H1 (cell line): ENCODE data around the gene EPHB6. TPM values are rescaled to one million over a fixed set of nuclear protein-coding genes. Genes with fewer than 3 reads are reported as not detected.

ENCODE experiments used
- CTCF ChIA-PET: fragments of 300-600 bp; sonication (Branson Sonifier 250); formaldehyde crosslinking; loops from one replicate; lab custom pipeline; 2021; ENCODE audit not compliant: partially characterized antibody; lab: Charles Lee
- POLR2A ChIA-PET: fragments of 300-600 bp; sonication (Branson Sonifier 250); formaldehyde crosslinking; loops from one replicate; lab custom pipeline; 2021; ENCODE audit warnings: inconsistent platforms; ENCODE audit not compliant: partially characterized antibody; lab: Charles Lee
- DNase-seq, 2 experiments: peaks; one replicate each; pipeline versions ENCODE4 v3.0.0 to v3.0.0-alpha.2; 2010 to 2022; ENCODE audit warnings: low spot score in 2 of 2, low read depth in 1 of 2, mixed read lengths in 1 of 2
- FAIRE-seq: peaks from 2 replicates; lab custom pipeline; 2011; peaks lifted over from hg19 to GRCh38; lab: Jason Lieb, UNC
- H2AFZ ChIP-seq: 2 replicates; pipeline ENCODE4 v1.8.1; 2012; ENCODE audit warnings: low read length, inconsistent platforms
- H2AK5ac ChIP-seq: 2 replicates; pipeline ENCODE4 v1.6.1; 2013; ENCODE audit warnings: low read depth, low read length
- H2BK120ac ChIP-seq: replicated peaks from 2 replicates; pipeline ENCODE3; 2013; ENCODE audit warnings: low read depth, low read length, inconsistent platforms
- H2BK12ac ChIP-seq: 2 replicates; pipeline ENCODE4 v1.6.1; 2013; ENCODE audit warnings: low read depth, low read length
- H2BK15ac ChIP-seq: 2 replicates; pipeline ENCODE4 v1.6.1; 2013; ENCODE audit warnings: low read length
- H2BK20ac ChIP-seq: 2 replicates; pipeline ENCODE4 v1.6.1; 2013; ENCODE audit warnings: low read length
- H2BK5ac ChIP-seq: 2 replicates; pipeline ENCODE4 v1.6.1; 2013; ENCODE audit warnings: low read depth, low read length
- H3K14ac ChIP-seq: 2 replicates; pipeline ENCODE4 v1.6.1; 2013; ENCODE audit warnings: inconsistent platforms; ENCODE audit not compliant: insufficient read length
- H3K18ac ChIP-seq: 2 replicates; pipeline ENCODE4 v1.6.1; 2013; ENCODE audit warnings: low read length; ENCODE audit errors: extremely low read depth
- H3K23ac ChIP-seq: 2 replicates; pipeline ENCODE4 v1.6.1; 2013; ENCODE audit warnings: inconsistent platforms; ENCODE audit not compliant: insufficient read length
- H3K23me2 ChIP-seq: 2 replicates; pipeline ENCODE4 v1.6.1; 2013; ENCODE audit warnings: low read depth, low read length
- H3K27ac ChIP-seq: 2 replicates; pipeline ENCODE4 v1.6.1; 2011; ENCODE audit warnings: low read depth, low read length, inconsistent platforms
- H3K27me3 ChIP-seq, 4 experiments: replicated peaks in 1 of 4; 1 replicate in 1 of 4; 2 replicates in 3 of 4; pipeline versions ENCODE4 v1.6.1 to v1.8.1; 2011 to 2013; ENCODE audit warnings: low read length in 3 of 4, mild to moderate bottlenecking in 3 of 4, inconsistent platforms in 2 of 4, mixed read lengths in 2 of 4, moderate library complexity in 1 of 4; ENCODE audit not compliant: control insufficient read depth in 3 of 4, insufficient read depth in 3 of 4; ENCODE audit errors: extremely low read depth in 1 of 4
- H3K36me3 ChIP-seq, 4 experiments: 2 replicates each; pipeline versions ENCODE4 v1.6.1 to v1.8.1; 2011 to 2013; ENCODE audit warnings: mild to moderate bottlenecking in 4 of 4, low read length in 3 of 4, moderate library complexity in 2 of 4, control low read depth in 1 of 4, inconsistent platforms in 1 of 4; ENCODE audit not compliant: insufficient read depth in 4 of 4, control insufficient read depth in 2 of 4
- H3K4ac ChIP-seq: replicated peaks from 2 replicates; pipeline ENCODE3; 2013; ENCODE audit warnings: low read length, low read depth, mixed read lengths, inconsistent platforms; ENCODE audit not compliant: insufficient read length
- H3K4me1 ChIP-seq, 4 experiments: replicated peaks in 1 of 4; 1 replicate in 1 of 4; 2 replicates in 3 of 4; pipeline versions ENCODE4 v1.6.1 to v1.8.1; 2011 to 2013; ENCODE audit warnings: low read length in 3 of 4, inconsistent platforms in 2 of 4, mixed read lengths in 1 of 4; ENCODE audit not compliant: insufficient read depth in 4 of 4, control insufficient read depth in 3 of 4
- H3K4me2 ChIP-seq, 2 experiments: 2 replicates each; pipeline versions ENCODE4 v1.6.1 to v1.8.1; 2011 to 2013; ENCODE audit warnings: low read depth in 2 of 2, low read length in 2 of 2, control low read depth in 1 of 2, inconsistent platforms in 1 of 2, mild to moderate bottlenecking in 1 of 2; ENCODE audit not compliant: insufficient read depth in 1 of 2
- H3K4me3 ChIP-seq, 4 experiments: fragments of 200-600, 300-600 bp in 1 of 4; sonication (generic), shearing (Covaris generic), sonication (Bioruptor Twin) in 1 of 4; 2 replicates each; pipeline versions ENCODE4 v1.5.1 to v1.8.1; 2011 to 2016; ENCODE audit warnings: low read length in 4 of 4, low read depth in 3 of 4, control low read depth in 2 of 4, inconsistent platforms in 2 of 4, mild to moderate bottlenecking in 2 of 4, mixed read lengths in 1 of 4, moderate library complexity in 1 of 4; ENCODE audit not compliant: insufficient read depth in 2 of 4; ENCODE audit errors: extremely low read depth in 1 of 4
- H3K56ac ChIP-seq: replicated peaks from 2 replicates; pipeline ENCODE3; 2013; ENCODE audit warnings: low read depth, mild to moderate bottlenecking, mixed read lengths, low read length, inconsistent platforms; ENCODE audit not compliant: insufficient read length
- H3K79me1 ChIP-seq: 2 replicates; pipeline ENCODE4 v1.6.1; 2013; ENCODE audit warnings: low read depth, low read length, control low read depth
- H3K79me2 ChIP-seq, 2 experiments: 2 replicates each; pipeline versions ENCODE4 v1.6.1 to v1.8.1; 2012 to 2013; ENCODE audit warnings: low read length in 2 of 2, mild to moderate bottlenecking in 2 of 2, inconsistent platforms in 1 of 2; ENCODE audit not compliant: insufficient read depth in 2 of 2, control insufficient read depth in 1 of 2
- H3K9ac ChIP-seq, 4 experiments: replicated peaks in 1 of 4; 1 replicate in 1 of 4; 2 replicates in 3 of 4; pipeline versions ENCODE4 v1.6.1 to v1.8.1; 2011 to 2013; ENCODE audit warnings: low read depth in 3 of 4, low read length in 3 of 4, control low read depth in 2 of 4, mild to moderate bottlenecking in 2 of 4, moderate library complexity in 2 of 4, inconsistent platforms in 1 of 4; ENCODE audit errors: extremely low read depth in 1 of 4
- H3K9me3 ChIP-seq, 2 experiments: 2 replicates each; pipeline versions ENCODE4 v1.6.1 to v1.8.1; 2012 to 2013; ENCODE audit warnings: mild to moderate bottlenecking in 2 of 2, moderate library complexity in 2 of 2, control low read depth in 1 of 2, inconsistent platforms in 1 of 2, low read depth in 1 of 2, low read length in 1 of 2, mixed read lengths in 1 of 2; ENCODE audit not compliant: insufficient read depth in 2 of 2
- H4K20me1 ChIP-seq, 2 experiments: replicated peaks in 1 of 2; 2 replicates each; pipeline versions ENCODE3 to v1.8.1; 2011 to 2013; ENCODE audit warnings: inconsistent platforms in 2 of 2, low read length in 2 of 2, mild to moderate bottlenecking in 1 of 2; ENCODE audit not compliant: insufficient read depth in 2 of 2, control insufficient read depth in 1 of 2
- H4K5ac ChIP-seq: 2 replicates; pipeline ENCODE4 v1.6.1; 2013; ENCODE audit warnings: low read length, low read depth, mixed read lengths, inconsistent platforms; ENCODE audit not compliant: insufficient read length
- H4K8ac ChIP-seq: 2 replicates; pipeline ENCODE4 v1.8.0; 2013; ENCODE audit warnings: mild to moderate bottlenecking, moderate library complexity, low read length, inconsistent platforms; ENCODE audit not compliant: insufficient read depth; ENCODE audit errors: extremely low read depth
- H4K91ac ChIP-seq: replicated peaks from 2 replicates; pipeline ENCODE3; 2013; ENCODE audit warnings: low read length, mixed read lengths, inconsistent platforms; ENCODE audit not compliant: insufficient read length
- BRCA1 ChIP-seq: IDR thresholded peaks from 2 replicates; pipeline ENCODE4 v1.6.1; 2012; ENCODE audit warnings: low read depth, low read length, improper control_type of control experiment
- CEBPB ChIP-seq: IDR thresholded peaks from 2 replicates; pipeline ENCODE4 v1.6.1; 2012; ENCODE audit warnings: low read depth, low read length
- CTBP2 ChIP-seq: IDR thresholded peaks from 2 replicates; pipeline ENCODE4 v1.7.0; 2011; ENCODE audit warnings: borderline replicate concordance, mild to moderate bottlenecking, moderate library complexity, mixed read lengths, low read length; ENCODE audit not compliant: insufficient read depth, insufficient read length
- E2F6 ChIP-seq: IDR thresholded peaks from 2 replicates; pipeline ENCODE4 v1.6.1; 2012; ENCODE audit warnings: inconsistent platforms
- EP300 ChIP-seq, 2 experiments: IDR thresholded peaks; 1 replicate in 1 of 2; 2 replicates in 1 of 2; pipeline ENCODE4 v1.6.1; 2011 to 2012; ENCODE audit warnings: low read depth in 2 of 2, low read length in 2 of 2, mild to moderate bottlenecking in 2 of 2, borderline replicate concordance in 1 of 2, inconsistent platforms in 1 of 2, moderate library complexity in 1 of 2
- MAX ChIP-seq: IDR thresholded peaks from 2 replicates; pipeline ENCODE4 v1.6.1; 2012; ENCODE audit warnings: inconsistent platforms
- PHF8 ChIP-seq: fragments of 200-600 bp; sonication (generic); conservative IDR thresholded peaks from 2 replicates; pipeline ENCODE4 v1.7.1; 2012; ENCODE audit warnings: low read depth, mild to moderate bottlenecking, inconsistent platforms, low read length, moderate library complexity
- POLR2AphosphoS5 ChIP-seq: IDR thresholded peaks from 2 replicates; pipeline ENCODE4 v1.6.1; 2011; ENCODE audit warnings: low read depth, low read length
- POU5F1 ChIP-seq: IDR thresholded peaks from 2 replicates; pipeline ENCODE4 v1.6.1; 2011; ENCODE audit warnings: low read depth, mild to moderate bottlenecking, low read length, moderate library complexity
- SRF ChIP-seq: IDR thresholded peaks from 2 replicates; pipeline ENCODE4 v1.6.1; 2011; ENCODE audit warnings: mild to moderate bottlenecking, low read depth, low read length, moderate library complexity
- USF2 ChIP-seq: IDR thresholded peaks from 2 replicates; pipeline ENCODE4 v1.6.1; 2011; ENCODE audit warnings: low read length, improper control_type of control experiment
- YY1 ChIP-seq: IDR thresholded peaks from 2 replicates; pipeline ENCODE4 v1.6.1; 2011; ENCODE audit warnings: low read depth, mild to moderate bottlenecking, low read length
- WGBS, 2 experiments: shearing (Covaris generic) in 1 of 2; methylation state at CpG; one replicate each; pipeline versions ENCODE4 v1.1.6 to v1.1.7; 2013 to 2015; ENCODE audit warnings: low lambda C conversion rate in 2 of 2, mixed read lengths in 2 of 2, inconsistent platforms in 1 of 2, low coverage in 1 of 2, missing lambda C conversion rate in 1 of 2; ENCODE audit not compliant: insufficient replicate concordance in 2 of 2, insufficient coverage in 1 of 2, insufficient read length in 1 of 2; ENCODE audit errors: extremely low coverage in 1 of 2, missing lambda C conversion rate in 1 of 2; 5-methylcytosine and 5-hydroxymethylcytosine counted together
- polyA plus RNA-seq, 7 experiments: library from polyadenylated mRNA; depleted of rRNA in 3 of 7; stranded (reverse) in 5 of 7; unstranded in 2 of 7; fragments of >200 nt in 5 of 7; fragments of 200-250 nt in 2 of 7; gene quantifications; 1 replicate in 5 of 7; 2 replicates in 1 of 7; 4 replicates in 1 of 7; pipeline versions ENCODE4 v1.2.1 to v1.2.3, GENCODE V29; 2011 to 2013; ENCODE audit warnings: missing spikeins in 2 of 7, mixed read lengths in 2 of 7
- total RNA-seq: library from RNA; stranded (reverse); fragmentation: NEBNext Ultra II Directional; extraction: Animal tissue kit (Norgen Biotek cat#: 25700); gene quantifications from 2 replicates; pipeline ENCODE4 v1.2.1, GENCODE V29; 2021

The EPHB6 gene
- total and polyA plus RNA-seq, 2 of the 8 experiments (the other 6 are each of a cell fraction or from before 2014, with no cell fraction given), result 19.7 TPM

GRCh38 chr7:142919656-142920055 is 64.8 kb downstream of the EPHB6 start:
- no peaks in the 10 kb centered on the region for H3K4me1 ChIP-seq
- H3K23me2 ChIP-seq, result no peaks in the 10 kb centered on the region
- no peak overlapping the region for H3K4ac ChIP-seq
- H4K5ac ChIP-seq, result no peak overlapping the region
- H2BK20ac ChIP-seq, result no peak overlapping the region
- no peak overlapping the region for H4K91ac ChIP-seq
- H3K27me3 ChIP-seq, result no peaks in the 10 kb centered on the region
- no peak overlapping the region for H2AFZ ChIP-seq
- ChIA-PET CTCF (interaction anchor here (0.8 to 3.0 kb wide), 10 partner anchors 9 to 295 kb away, joined by 3 to 16 read pairs (median 4); partner anchors contain the start of genes LLCFC1 and TRPV5), POLR2A (no interaction called here)
- DNase-seq (no peak), FAIRE-seq (no peak)
- H3K56ac ChIP-seq, result no peak overlapping the region
- no peaks in the 10 kb centered on the region for H3K9me3 ChIP-seq
- no peak overlapping the region for H3K4me3 ChIP-seq
- H4K8ac ChIP-seq, result no peak overlapping the region
- H2BK15ac ChIP-seq, result no peak overlapping the region
- H3K27ac ChIP-seq, result no peak overlapping the region
- no peaks in the 10 kb centered on the region for H4K20me1 ChIP-seq
- no peak overlapping the region for H2BK120ac ChIP-seq
- no peak overlapping the region for H2BK5ac ChIP-seq
- WGBS, 2 experiments, result 97% methylated on average over 3 of the region's 3 CpGs; no CpG with 5 or more reads in 1 of the 2 experiments
- H3K9ac ChIP-seq, result no peak overlapping the region
- H3K79me1 ChIP-seq, result no peaks in the 10 kb centered on the region
- no peaks in the 10 kb centered on the region for H3K36me3 ChIP-seq
- H3K79me2 ChIP-seq, result no peaks in the 10 kb centered on the region
- H3K4me2 ChIP-seq, result no peak overlapping the region
- no peak overlapping the region for H2AK5ac ChIP-seq
- no peak overlapping the region for H3K23ac ChIP-seq
- H3K18ac ChIP-seq, result no peak overlapping the region
- no peak overlapping the region for H3K14ac ChIP-seq
- H2BK12ac ChIP-seq, result no peak overlapping the region
- TF ChIP-seq USF2, result no peak
- no peak for TF ChIP-seq E2F6
- TF ChIP-seq POLR2AphosphoS5, result no peak
- TF ChIP-seq SRF, result no peak
- TF ChIP-seq CTBP2, result no peak
- no peak for TF ChIP-seq EP300 (IDR thresholded peaks at IDR 0.05; ENCODE audit: borderline replicate concordance in 1 of 2, low read depth in 2 of 2, low read length in 2 of 2)
- no peak for TF ChIP-seq CEBPB
- no peak for TF ChIP-seq POU5F1
- TF ChIP-seq YY1, result no peak
- TF ChIP-seq MAX, result no peak
- TF ChIP-seq BRCA1, result no peak
- no peak for TF ChIP-seq PHF8
